Activated CD4-positive, alpha-beta T cell treated with anti-CD3 and anti-CD28 coated beads, Interleukin-2, amount 50 U/mL, for 24 hours (primary cell): ENCODE measurements around the gene MYO5A.

ENCODE experiments used
- DNase-seq, 2 donors: peaks; one replicate each; pipeline ENCODE4 v3.0.0-alpha.2; 2020; ENCODE audit warnings: low read depth in 1 of 2, low spot score in 1 of 2

The MYO5A gene

DNA sequence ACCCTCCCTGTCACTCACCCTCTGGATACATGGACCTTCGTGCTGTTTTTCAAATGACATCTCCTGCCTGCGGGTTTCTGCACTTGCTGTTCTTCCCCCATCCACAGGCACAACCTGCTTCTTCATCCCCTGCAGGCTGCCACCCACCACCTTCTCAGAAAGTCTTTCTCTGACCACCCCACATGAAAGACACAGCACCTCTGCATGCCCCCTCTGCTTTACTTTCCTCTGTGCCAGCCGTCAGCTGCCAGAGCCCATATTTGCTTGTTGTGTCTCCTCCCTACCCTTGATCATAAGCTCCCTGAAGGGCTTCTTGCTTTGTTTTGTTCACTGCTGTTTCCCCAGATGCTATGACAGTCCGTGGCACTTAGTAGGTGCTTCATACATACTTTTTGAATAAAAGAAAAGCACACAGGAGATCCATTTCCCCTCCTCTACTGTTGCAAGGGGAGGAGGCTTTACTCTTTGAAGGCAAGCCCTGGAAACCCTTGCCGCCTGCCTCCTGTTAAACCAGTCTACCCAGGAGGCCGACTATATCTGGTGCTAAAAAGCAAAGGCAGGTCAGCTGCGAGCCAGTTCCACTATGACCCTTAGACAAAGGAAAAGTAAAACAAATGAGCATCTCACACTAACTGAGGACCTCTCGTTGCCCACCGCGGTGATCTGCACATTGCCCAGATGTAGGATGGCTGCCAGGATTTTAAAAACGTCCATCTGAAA lies 265.0 kb downstream of the MYO5A start:
- no peak for DNase-seq

DNA sequence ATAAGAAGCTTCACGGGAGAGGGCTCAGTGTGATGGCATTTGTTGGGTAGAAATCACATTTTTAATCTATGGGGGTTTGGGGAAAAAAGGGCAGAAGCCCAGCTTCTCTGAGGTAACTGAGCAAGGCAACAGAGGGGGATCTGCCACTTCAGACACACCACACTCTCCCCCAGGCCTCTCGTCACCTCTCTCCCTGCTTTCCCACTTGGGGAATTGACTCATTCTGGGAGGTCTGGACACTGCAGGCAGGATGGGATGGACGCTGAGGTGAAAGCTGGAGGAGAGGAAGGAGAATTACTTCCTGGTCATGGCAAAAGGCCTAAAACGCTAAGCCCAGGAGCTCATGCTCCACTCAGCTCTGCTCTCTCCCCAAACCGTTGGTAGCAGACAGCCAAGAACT lies 266.3 kb downstream of the MYO5A start:
- DNase-seq, result no peak

DNA sequence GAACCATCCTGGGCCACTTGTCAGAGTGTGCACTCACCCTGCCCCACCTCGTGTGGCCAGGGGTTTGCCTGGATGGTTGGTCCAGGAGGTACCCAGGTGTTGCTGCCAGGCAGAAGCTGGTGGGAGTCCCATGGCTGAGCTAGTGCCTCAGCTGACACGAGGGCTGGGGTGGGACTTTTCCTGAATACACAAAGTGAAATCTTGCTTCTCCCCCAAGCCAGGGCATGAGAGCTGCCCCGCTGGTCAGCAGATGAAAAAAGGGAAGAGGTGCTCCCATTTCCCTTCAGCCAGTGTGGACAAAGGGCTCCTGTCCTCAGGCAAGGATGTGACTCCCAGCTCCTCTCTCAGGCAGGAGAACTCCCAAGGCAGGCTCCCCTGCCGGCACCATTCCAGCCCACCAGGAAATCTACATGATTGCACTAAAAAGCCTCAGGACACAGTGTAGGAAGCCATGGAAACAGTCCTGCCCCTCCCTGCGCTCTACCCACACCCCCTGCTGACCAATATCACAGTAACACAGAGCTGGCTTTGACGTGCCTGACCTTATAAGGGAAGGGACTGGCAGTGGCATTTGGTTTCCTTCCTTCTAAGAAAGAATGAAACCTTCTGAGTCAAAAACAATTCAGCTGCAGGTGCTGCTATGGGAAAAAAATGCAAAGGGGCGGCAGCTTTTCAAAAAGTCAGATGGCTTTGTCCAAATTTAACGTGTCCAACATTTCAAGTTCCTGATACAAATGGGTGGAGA lies 267.0 kb downstream of the MYO5A start:
- peak in 1 of 2 donors; percentile 47 for DNase-seq

DNA sequence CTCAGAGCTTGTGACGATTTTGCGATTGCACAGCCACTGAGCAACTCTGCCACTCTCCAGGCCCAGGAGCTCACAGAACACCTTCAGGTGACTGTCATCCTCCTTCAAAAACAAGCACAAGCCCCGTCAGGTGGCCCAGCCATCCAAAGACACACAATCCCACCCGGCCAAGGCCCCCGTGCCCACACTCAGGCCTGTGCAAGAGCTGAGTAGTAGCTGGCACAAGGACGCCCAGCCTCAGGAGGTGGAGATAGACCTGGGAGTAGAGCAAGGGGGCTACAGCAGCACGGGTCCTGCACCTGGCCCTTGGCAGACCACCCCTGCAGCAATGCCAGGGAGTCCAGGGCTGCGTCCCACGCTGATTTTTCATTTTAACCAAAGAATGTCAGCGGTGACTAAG lies 267.7 kb downstream of the MYO5A start:
- no peak for DNase-seq

DNA sequence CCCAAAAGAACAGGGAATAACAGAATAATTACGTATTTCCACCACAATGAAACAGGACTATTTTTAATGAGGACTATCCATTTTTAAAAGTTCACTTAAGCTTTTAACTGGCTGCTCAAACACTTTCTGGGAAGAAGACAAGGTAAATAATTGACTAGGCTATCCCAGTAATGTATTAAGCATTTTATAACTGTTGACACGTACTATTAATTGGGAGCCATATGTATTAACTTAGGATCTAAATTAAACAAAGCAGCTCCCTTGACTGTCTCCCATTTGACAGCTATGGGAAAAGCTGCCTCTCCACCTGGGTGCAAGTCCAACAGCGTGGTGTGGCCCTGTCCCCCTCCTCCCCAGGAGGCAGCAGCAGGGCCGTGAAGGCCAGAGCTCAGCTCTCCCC lies 269.2 kb downstream of the MYO5A start:
- no peak for DNase-seq

DNA sequence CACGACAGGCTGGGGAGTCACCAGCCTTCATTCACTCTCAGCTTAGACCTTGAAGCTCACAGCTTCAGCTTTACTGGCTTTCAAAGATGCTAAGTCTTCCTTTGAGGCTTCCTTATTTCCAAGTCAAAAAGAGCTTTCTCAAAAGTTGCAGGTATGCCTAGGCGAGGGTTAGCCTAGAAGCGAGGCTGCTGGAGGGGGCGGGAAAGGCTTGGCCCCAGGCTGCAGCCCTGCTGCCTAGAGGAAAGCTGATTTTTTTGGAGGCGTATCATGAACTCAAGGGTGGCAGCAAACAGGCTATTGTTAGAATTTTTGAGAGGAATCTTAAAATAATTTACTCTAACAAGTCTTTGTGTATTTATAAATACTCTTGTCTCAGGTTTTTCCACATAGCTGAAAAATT lies 270.2 kb downstream of the MYO5A start:
- no peak for DNase-seq

DNA sequence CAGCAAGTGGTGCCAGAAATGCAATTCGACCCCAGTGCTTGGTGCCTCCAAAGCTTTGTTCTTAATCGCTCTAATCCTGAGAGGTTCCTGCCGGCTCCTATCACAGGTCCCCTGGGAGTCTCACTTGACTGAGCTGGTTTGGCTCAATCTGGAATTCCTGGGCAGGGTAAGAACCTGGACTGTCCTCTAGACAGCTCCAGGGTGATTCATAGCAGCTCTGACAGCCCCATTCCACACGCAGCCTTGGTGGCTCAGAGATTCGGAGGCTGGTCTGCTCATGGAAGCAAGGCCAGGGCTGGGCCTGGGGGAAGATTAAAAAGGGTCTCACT lies 271.0 kb downstream of the MYO5A start:
- no peak for DNase-seq
